HG03460 (cell line): Measurements from ENCODE around the gene PLA2G4F.

ENCODE experiments used
- ATAC-seq: cut with Tn5 transposase; IDR thresholded peaks from one replicate; pipeline ENCODE4 v1.9.1; 2021; ENCODE audit not compliant: unreplicated experiment

Gene PLA2G4F

GRCh38 chr15:42156243-42156922, at the start of gene PLA2G4F:
TSS of gene PLA2G4F (minus strand) at chr15:42156636. CDS start at chr15:42156549, 87 bp downstream.
- no peak for ATAC-seq

DNA sequence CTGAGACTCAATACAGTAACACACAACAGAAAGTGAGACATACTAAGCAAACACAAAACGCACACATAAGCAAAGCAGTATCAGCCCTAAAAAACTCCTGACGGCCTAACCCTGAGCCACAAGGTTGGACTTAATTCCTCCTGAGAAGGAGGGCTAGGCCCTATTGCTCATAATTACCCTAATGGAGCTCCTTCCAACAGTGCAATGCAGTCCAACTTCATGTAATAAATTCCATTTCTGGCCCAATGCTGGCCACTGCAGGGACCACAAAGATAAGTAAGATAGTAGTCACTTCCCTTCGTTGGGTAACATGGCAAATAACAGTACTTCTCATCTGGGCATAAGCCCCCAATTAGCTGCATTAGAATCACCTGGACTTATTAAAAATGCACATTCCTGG, 47.5 kb upstream of the PLA2G4F start:
- ATAC-seq, result no peak

DNA sequence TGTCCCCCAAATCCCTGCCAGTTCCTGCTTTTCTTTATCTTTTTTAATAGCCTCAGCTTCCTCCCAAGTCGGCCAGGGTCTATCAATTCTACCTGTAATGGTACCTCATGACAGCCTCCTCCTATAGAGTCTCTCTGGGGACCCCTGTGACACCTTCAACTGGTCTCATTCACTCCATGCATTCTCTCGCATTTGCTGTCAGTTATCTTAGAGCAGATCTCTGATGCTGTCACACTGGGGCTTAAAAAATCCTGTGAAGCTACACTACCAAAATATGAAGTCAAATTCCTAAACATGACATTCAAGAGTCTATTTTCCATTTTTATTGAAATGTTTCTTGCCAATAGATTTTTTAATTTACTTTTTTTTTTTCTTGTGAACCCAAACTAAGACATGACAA, 46.2 kb upstream of the PLA2G4F start:
- ATAC-seq, result no peak

- no peak for ATAC-seq
Observed at GRCh38 chr15:42201801-42202200, 45.4 kb upstream of the PLA2G4F start.

DNA sequence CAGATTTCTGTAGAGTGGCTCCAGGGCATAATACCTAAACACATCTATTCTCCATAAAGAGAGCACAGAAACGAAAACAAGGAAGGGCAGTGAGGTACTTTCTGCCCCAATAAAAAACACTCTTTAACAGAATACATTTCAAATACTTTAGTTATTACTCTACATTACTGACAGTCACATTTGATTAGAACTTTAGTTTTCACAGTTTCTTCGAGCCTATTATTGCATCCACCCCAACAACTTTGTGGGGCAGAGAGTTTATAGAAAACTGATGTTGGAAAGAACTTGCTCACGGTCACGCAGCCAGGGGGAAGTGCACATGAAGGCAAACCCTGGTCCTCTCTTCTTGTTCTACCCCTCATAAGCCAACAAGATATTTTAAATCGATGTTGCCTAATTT, 42.7 kb upstream of the PLA2G4F start:
- ATAC-seq, result no peak

- no peak for ATAC-seq
Observed at GRCh38 chr15:42198516-42198915, 42.1 kb upstream of the PLA2G4F start.

DNA sequence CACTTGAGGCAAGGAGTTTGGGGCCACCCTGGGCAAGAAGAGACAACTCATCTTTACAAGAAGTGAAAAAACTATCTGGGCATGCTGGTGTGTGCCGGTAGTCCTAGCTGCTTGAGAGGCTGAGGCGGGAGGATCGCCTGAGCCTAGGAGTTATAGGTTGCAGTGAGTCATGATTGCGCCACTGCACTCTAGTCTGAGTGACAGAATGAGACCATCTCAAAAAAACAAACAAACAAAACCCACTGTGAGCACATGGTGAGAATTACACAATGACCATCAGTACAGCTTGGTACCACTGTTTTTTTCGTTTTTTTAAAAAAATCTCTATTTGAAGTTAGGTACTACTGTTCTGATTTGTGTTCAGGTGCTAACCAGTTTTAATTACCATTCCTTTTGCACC, 38.1 kb upstream of the PLA2G4F start:
- no peak for ATAC-seq

DNA sequence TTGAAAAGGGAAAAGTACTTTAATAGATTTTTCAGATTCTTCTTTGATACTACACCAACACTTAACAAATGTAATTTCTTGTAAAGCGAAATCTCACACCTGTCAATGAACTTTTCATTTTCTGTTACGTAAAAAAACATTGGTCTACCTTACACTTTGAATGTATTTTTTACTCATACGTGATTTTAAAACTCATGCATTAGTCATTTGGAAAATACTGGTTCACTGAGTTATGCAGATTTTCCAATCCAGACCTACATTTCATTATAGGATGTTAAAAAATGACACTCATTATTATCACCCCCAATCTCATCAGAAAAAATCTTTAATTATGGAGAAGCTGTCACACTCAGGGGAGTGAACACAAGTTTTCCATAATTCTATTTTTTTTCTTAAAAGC, 36.9 kb upstream of the PLA2G4F start:
- no peak for ATAC-seq

GRCh38 chr15:42191610-42192346, 35.3 kb upstream of the PLA2G4F start:
- ATAC-seq, result no peak

- no peak for ATAC-seq
Observed at GRCh38 chr15:42190370-42190769, 33.9 kb upstream of the PLA2G4F start.

GRCh38 chr15:42185801-42186200, 29.4 kb upstream of the PLA2G4F start:
- no peak for ATAC-seq

GRCh38 chr15:42184736-42185135, 28.3 kb upstream of the PLA2G4F start:
- ATAC-seq, result no peak

- ATAC-seq, result no peak
Observed at GRCh38 chr15:42184296-42184695, 27.9 kb upstream of the PLA2G4F start.

DNA sequence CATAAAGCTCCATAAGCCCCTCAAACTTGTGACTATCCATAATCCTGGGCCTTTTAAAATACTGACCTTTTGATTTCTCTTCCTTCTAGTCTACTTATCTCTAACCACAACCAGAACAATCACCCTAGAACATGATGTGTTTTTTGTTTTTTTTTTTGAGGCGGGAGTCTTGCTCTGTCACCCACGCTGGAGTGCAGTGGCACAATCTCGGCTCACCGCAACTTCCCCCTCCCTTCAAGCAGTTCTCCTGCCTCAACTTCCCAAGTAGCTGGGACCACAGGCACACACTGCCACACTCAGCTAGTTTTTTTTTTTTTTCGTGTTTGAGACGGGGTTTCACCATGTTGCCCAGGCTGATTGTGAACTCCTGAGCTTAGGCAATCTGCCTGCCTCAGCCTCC, 26.5 kb upstream of the PLA2G4F start:
- ATAC-seq, result no peak

DNA sequence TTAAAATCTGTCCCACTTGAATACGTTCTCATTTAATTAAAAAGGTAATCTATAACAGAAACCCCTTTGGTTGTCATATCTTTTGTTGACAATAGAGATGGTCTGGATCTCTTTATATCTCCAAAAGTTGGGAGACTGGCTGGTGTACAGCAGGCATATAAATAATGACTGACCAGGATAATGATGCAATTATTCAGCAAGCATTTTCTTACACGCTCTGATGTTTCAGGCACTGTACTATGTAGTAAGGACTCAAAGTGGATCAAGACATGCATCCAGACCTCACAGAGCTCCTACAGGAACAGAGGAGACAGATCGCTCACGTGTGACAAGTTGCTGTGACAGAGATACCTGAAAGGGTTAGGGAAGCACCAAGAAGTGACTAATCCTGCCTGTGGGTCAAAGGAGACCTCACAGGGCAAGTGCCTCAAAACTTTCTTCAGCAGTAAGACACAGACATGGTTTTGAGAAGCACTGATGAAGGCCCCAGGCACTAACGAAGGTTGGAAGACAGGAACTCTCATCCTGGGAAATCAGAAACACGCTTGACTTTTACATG, 26.0 kb upstream of the PLA2G4F start:
- no peak for ATAC-seq

- no peak for ATAC-seq
Observed at GRCh38 chr15:42178056-42178455, 21.6 kb upstream of the PLA2G4F start.

GRCh38 chr15:42175671-42176070, 19.2 kb upstream of the PLA2G4F start:
- ATAC-seq, result no peak

DNA sequence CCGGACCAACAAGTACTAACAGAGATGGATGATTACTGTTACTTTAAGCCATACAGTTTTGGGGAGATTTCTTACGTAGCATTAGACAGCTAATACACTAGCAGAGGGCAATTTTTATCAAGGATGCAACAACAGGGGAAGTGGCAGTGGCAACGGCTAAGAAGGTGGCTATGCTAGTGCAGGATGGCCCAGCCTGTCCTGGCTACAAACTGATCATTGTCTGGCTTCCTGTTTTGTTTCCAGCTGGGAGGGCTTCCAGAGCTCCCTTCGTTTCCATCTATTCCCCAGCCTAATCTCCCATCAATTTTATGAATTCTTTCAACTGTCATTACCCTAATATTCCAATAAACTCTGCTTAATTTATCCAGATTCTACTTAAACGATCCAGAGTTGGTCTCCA, 16.0 kb upstream of the PLA2G4F start:
- ATAC-seq, result no peak

- no peak for ATAC-seq
Observed at GRCh38 chr15:42171795-42172194, 15.4 kb upstream of the PLA2G4F start.

GRCh38 chr15:42171122-42171521, 14.7 kb upstream of the PLA2G4F start:
- no peak for ATAC-seq

- no peak for ATAC-seq
Observed at GRCh38 chr15:42166225-42166940, 9.9 kb upstream of the PLA2G4F start.

DNA sequence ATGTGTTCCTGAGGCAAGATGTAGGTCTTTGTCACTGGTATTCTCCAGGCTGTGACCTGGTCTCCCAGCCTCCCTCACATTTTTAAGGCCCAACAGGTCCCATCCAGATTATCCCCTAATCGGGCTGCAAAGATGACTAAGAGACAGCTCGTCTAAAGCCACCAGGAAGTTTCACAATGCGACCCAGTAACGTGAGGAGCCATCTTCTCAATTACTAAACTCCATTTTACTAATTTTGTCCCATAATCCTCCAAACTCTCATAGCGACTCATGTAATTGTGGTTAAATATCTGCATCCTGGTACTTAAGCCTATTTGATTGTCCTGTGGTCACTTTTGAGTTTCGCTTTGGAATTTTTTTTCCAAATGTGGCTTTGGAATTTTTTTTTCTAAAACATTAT, 8.7 kb upstream of the PLA2G4F start:
- ATAC-seq, result no peak
